ENCODE data around the gene ERAP2. TPM values are rescaled to one million over a fixed set of nuclear protein-coding genes. Genes with fewer than 3 reads are reported as not detected.

ERAP2 gene
- total and polyA plus RNA-seq, 10 of the 15 experiments (the other 5 are each of a cell fraction or from before 2014, with no cell fraction given) = 4.0 to 28.7 (median 11.7) TPM

DNA sequence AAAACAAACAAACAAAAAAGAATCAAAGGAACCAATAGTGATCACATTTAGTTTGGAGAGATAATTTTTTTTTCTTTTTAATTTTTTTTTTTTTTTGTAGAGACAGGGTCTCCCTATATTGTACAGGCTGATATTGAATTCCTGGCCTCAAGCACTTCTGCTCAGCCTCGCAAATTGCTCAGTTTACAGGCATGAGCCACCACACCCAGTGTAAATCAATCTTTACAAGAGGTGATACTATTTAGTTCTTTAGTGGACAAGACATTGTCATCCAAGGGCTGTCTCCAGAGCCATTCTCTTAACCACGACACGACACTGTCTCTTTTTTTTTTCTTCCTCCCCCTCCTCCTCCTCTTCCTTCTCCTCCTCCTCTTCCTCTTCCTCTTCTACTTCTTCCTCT is 29.6 kb downstream of the ERAP2 start:
- Histone ChIP-seq H4K20me1 (ENCODE audit: control insufficient read depth, insufficient read depth) (no peaks in the 10 kb centered on the region), H3K79me2 (ENCODE audit: control insufficient read depth, insufficient read depth, low read length) (no peaks in the 10 kb centered on the region), H3K36me3 (ENCODE audit: control insufficient read depth in 2 of 2, insufficient read depth in 2 of 2, low read length in 1 of 2) (peaks cover 3 to 35% of the 10 kb centered on the region in 2 experiments), H3K9ac (ENCODE audit: control insufficient read depth, insufficient read depth, low read length) (no peak overlapping the region), H3K27ac (ENCODE audit: control insufficient read depth, insufficient read depth) (no peak overlapping the region), H3K4me1 (ENCODE audit: control insufficient read depth, insufficient read depth, low read length) (peaks cover 3% of the 10 kb centered on the region; the same call in 1 of the 2 replicates), H3K4me3 (no peak overlapping the region), H2AFZ (ENCODE audit: control insufficient read depth, low read depth, low read length) (no peak overlapping the region), H3K4me2 (ENCODE audit: control insufficient read depth, insufficient read depth) (no peak overlapping the region), H3K27me3 (replicated peaks in 1 of 2; ENCODE audit: control insufficient read depth in 2 of 2, insufficient read depth in 2 of 2, low read length in 1 of 2) (no peaks in the 10 kb centered on the region), H3K9me3 (replicated peaks; ENCODE audit: control insufficient read depth, insufficient read depth, low read length) (no peaks in the 10 kb centered on the region)
- SMC1A ChIA-PET (ENCODE audit: uncharacterized antibody, unreplicated experiment) = interaction anchor here (0.8 to 2.5 kb wide), 3 partner anchors 9 to 73 kb away, joined by 3 to 17 read pairs (median 3); no protein-coding TSS in a partner anchor
- intact Hi-C loops (cut with micrococcal nuclease; ENCODE audit: unreplicated experiment) = no loop called here
- FAIRE-seq = no peak
- CTCF ChIA-PET = interaction anchor here (0.7 to 10.7 kb wide), 3 partner anchors 37 to 256 kb away, joined by 3 to 167 read pairs (median 8); no protein-coding TSS in a partner anchor
- no TSS peak for BruUV-seq (replicated peaks)
- RAD21 ChIA-PET (ENCODE audit: unreplicated experiment) = interaction anchor here (2.0 to 2.6 kb wide), 2 partner anchors 37 to 154 kb away, joined by 6 to 11 read pairs; no protein-coding TSS in a partner anchor
- no peak for ATAC-seq
- no peak for DNase-seq (ENCODE audit: low read depth, low spot score)
- POLR2A ChIA-PET = no interaction called here
- WGBS (ENCODE audit: insufficient coverage, insufficient replicate concordance, low lambda C conversion rate, missing lambda C conversion rate) = 83% methylated on average over 3 of the region's 3 CpGs
- in situ Hi-C loops (cut with MboI) = no loop called here
- TF ChIP-seq, protein P1, sequence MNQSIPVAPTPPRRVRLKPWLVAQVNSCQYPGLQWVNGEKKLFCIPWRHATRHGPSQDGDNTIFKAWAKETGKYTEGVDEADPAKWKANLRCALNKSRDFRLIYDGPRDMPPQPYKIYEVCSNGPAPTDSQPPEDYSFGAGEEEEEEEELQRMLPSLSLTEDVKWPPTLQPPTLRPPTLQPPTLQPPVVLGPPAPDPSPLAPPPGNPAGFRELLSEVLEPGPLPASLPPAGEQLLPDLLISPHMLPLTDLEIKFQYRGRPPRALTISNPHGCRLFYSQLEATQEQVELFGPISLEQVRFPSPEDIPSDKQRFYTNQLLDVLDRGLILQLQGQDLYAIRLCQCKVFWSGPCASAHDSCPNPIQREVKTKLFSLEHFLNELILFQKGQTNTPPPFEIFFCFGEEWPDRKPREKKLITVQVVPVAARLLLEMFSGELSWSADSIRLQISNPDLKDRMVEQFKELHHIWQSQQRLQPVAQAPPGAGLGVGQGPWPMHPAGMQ (IDR thresholded peaks at IDR 0.05; ENCODE audit: borderline replicate concordance) = no peak
- TF ChIP-seq NR2C1 (IDR thresholded peaks at IDR 0.05) (no peak), NBN (IDR thresholded peaks at IDR 0.05) (no peak), MYB (IDR thresholded peaks at IDR 0.05; ENCODE audit: borderline replicate concordance, low read depth, low read length) (no peak), ZNF217 (IDR thresholded peaks at IDR 0.05) (no peak), BRCA1 (IDR thresholded peaks at IDR 0.05; ENCODE audit: low read depth, low read length) (no peak), NRF1 (conservative IDR thresholded peaks at IDR 0.05; ENCODE audit: low read depth, low read length) (no peak), TARDBP (IDR thresholded peaks at IDR 0.05; ENCODE audit: borderline replicate concordance) (no peak), NFXL1 (IDR thresholded peaks at IDR 0.05; ENCODE audit: borderline replicate concordance) (no peak), ZZZ3 (IDR thresholded peaks at IDR 0.05; ENCODE audit: control insufficient read depth, insufficient read length, low read depth) (no peak)
- TF ChIP-seq, protein P2, sequence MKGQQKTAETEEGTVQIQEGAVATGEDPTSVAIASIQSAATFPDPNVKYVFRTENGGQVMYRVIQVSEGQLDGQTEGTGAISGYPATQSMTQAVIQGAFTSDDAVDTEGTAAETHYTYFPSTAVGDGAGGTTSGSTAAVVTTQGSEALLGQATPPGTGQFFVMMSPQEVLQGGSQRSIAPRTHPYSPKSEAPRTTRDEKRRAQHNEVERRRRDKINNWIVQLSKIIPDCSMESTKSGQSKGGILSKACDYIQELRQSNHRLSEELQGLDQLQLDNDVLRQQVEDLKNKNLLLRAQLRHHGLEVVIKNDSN (IDR thresholded peaks at IDR 0.05; ENCODE audit: borderline replicate concordance, extremely low read length, insufficient read depth, low read depth, low read length) = no peak
- TF ChIP-seq, protein P3, sequence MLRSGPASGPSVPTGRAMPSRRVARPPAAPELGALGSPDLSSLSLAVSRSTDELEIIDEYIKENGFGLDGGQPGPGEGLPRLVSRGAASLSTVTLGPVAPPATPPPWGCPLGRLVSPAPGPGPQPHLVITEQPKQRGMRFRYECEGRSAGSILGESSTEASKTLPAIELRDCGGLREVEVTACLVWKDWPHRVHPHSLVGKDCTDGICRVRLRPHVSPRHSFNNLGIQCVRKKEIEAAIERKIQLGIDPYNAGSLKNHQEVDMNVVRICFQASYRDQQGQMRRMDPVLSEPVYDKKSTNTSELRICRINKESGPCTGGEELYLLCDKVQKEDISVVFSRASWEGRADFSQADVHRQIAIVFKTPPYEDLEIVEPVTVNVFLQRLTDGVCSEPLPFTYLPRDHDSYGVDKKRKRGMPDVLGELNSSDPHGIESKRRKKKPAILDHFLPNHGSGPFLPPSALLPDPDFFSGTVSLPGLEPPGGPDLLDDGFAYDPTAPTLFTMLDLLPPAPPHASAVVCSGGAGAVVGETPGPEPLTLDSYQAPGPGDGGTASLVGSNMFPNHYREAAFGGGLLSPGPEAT (IDR thresholded peaks at IDR 0.05; ENCODE audit: low read depth) = no peak
- TF ChIP-seq, protein P4, sequence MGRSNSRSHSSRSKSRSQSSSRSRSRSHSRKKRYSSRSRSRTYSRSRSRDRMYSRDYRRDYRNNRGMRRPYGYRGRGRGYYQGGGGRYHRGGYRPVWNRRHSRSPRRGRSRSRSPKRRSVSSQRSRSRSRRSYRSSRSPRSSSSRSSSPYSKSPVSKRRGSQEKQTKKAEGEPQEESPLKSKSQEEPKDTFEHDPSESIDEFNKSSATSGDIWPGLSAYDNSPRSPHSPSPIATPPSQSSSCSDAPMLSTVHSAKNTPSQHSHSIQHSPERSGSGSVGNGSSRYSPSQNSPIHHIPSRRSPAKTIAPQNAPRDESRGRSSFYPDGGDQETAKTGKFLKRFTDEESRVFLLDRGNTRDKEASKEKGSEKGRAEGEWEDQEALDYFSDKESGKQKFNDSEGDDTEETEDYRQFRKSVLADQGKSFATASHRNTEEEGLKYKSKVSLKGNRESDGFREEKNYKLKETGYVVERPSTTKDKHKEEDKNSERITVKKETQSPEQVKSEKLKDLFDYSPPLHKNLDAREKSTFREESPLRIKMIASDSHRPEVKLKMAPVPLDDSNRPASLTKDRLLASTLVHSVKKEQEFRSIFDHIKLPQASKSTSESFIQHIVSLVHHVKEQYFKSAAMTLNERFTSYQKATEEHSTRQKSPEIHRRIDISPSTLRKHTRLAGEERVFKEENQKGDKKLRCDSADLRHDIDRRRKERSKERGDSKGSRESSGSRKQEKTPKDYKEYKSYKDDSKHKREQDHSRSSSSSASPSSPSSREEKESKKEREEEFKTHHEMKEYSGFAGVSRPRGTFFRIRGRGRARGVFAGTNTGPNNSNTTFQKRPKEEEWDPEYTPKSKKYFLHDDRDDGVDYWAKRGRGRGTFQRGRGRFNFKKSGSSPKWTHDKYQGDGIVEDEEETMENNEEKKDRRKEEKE (IDR thresholded peaks at IDR 0.05) = no peak
- TF ChIP-seq, protein P5, sequence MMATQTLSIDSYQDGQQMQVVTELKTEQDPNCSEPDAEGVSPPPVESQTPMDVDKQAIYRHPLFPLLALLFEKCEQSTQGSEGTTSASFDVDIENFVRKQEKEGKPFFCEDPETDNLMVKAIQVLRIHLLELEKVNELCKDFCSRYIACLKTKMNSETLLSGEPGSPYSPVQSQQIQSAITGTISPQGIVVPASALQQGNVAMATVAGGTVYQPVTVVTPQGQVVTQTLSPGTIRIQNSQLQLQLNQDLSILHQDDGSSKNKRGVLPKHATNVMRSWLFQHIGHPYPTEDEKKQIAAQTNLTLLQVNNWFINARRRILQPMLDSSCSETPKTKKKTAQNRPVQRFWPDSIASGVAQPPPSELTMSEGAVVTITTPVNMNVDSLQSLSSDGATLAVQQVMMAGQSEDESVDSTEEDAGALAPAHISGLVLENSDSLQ (IDR thresholded peaks at IDR 0.05) = no peak
- TF ChIP-seq, protein P6, sequence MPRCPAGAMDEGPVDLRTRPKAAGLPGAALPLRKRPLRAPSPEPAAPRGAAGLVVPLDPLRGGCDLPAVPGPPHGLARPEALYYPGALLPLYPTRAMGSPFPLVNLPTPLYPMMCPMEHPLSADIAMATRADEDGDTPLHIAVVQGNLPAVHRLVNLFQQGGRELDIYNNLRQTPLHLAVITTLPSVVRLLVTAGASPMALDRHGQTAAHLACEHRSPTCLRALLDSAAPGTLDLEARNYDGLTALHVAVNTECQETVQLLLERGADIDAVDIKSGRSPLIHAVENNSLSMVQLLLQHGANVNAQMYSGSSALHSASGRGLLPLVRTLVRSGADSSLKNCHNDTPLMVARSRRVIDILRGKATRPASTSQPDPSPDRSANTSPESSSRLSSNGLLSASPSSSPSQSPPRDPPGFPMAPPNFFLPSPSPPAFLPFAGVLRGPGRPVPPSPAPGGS (IDR thresholded peaks at IDR 0.05; ENCODE audit: borderline replicate concordance, insufficient read depth, low read depth, low read length, poor library complexity, severe bottlenecking) = no peak

All from GM12878 (cell line).